ENCODE data around the gene OLIG2.

OLIG2 gene

GRCh38 chr21:33019885-33020557 is 5.7 kb upstream of the OLIG2 start:
- no peak for DNase-seq (ENCODE audit: low read depth)

GRCh38 chr21:33020558-33021100 is 5.1 kb upstream of the OLIG2 start:
- DNase-seq (ENCODE audit: low read depth) = no peak

GRCh38 chr21:33021150-33021549 is 4.6 kb upstream of the OLIG2 start:
- no peak for DNase-seq (ENCODE audit: low read depth)

GRCh38 chr21:33021667-33022066 is 4.1 kb upstream of the OLIG2 start:
- DNase-seq (ENCODE audit: low read depth) = no peak

GRCh38 chr21:33022489-33022827 is 3.3 kb upstream of the OLIG2 start:
- no peak for DNase-seq (ENCODE audit: low read depth)

GRCh38 chr21:33022828-33023573 is 2.7 kb upstream of the OLIG2 start:
- DNase-seq (ENCODE audit: low read depth) = no peak

- DNase-seq (ENCODE audit: low read depth) = no peak
Measured at GRCh38 chr21:33023574-33024200, 2.0 kb upstream of the OLIG2 start.

GRCh38 chr21:33024201-33025103 is 1.3 kb upstream of the OLIG2 start:
- no peak for DNase-seq (ENCODE audit: low read depth)

- no peak for DNase-seq (ENCODE audit: low read depth)
Measured at GRCh38 chr21:33025106-33025488, 638 bp upstream of the OLIG2 start.

- DNase-seq (ENCODE audit: low read depth) = no peak
Measured at GRCh38 chr21:33026443-33026858, 716 bp downstream of the OLIG2 start.

- DNase-seq (ENCODE audit: low read depth) = no peak
Measured at GRCh38 chr21:33026878-33027400, 1.2 kb downstream of the OLIG2 start.

- DNase-seq (ENCODE audit: low read depth) = no peak
Measured at GRCh38 chr21:33027401-33028286, 1.9 kb downstream of the OLIG2 start.

- DNase-seq (ENCODE audit: low read depth) = no peak
Measured at GRCh38 chr21:33028287-33028670, 2.5 kb downstream of the OLIG2 start.

- DNase-seq (ENCODE audit: low read depth) = no peak
Measured at GRCh38 chr21:33028773-33029384, 3.1 kb downstream of the OLIG2 start.

GRCh38 chr21:33029385-33029921 is 3.7 kb downstream of the OLIG2 start:
- no peak for DNase-seq (ENCODE audit: low read depth)

GRCh38 chr21:33029975-33030461 is 4.3 kb downstream of the OLIG2 start:
- DNase-seq (ENCODE audit: low read depth) = no peak

- DNase-seq (ENCODE audit: low read depth) = no peak
Measured at GRCh38 chr21:33030633-33031032, 4.9 kb downstream of the OLIG2 start.

- no peak for DNase-seq (ENCODE audit: low read depth)
Measured at GRCh38 chr21:33031152-33031911, 5.6 kb downstream of the OLIG2 start.

- DNase-seq (ENCODE audit: low read depth) = no peak
Measured at GRCh38 chr21:33032434-33033047, 6.8 kb downstream of the OLIG2 start.

Data from stimulated activated CD8-positive, alpha-beta memory T cell treated with anti-CD3 and anti-CD28 coated beads, Interleukin-12 subunit alpha, Interleukin-12 subunit beta, amount 100 ng/mL, for 4 hours (primary cell).